DOHH2 (cell line): Measurements from ENCODE around the gene S100Z.
"Not testable (repeated sequence)": the region's sequence is repeated elsewhere in the genome, so short reads cannot be mapped to it uniquely, and the experiment has no call there.

ENCODE experiments used
- H3F3A ChIP-seq: fragments of 200-600 bp; sonication (generic), shearing (Covaris generic); 2 replicates; pipeline ENCODE4 v1.6.0; 2016; ENCODE audit warnings: antibody characterized with exemption, mild to moderate bottlenecking; ENCODE audit not compliant: control insufficient read depth, insufficient read depth
- H3K27ac ChIP-seq: fragments of 200-600 bp; sonication (generic); 2 replicates; pipeline ENCODE4 v1.5.1; 2014; ENCODE audit warnings: low read depth, mild to moderate bottlenecking, low read length, moderate library complexity
- H3K27me3 ChIP-seq: fragments of 200-600 bp; sonication (generic); 2 replicates; pipeline ENCODE4 v1.6.1; 2014; ENCODE audit warnings: mild to moderate bottlenecking, low read length, mixed read lengths; ENCODE audit not compliant: control insufficient read depth
- H3K36me3 ChIP-seq: fragments of 200-600 bp; sonication (generic); 2 replicates; pipeline ENCODE4 v1.6.1; 2014; ENCODE audit warnings: mild to moderate bottlenecking, low read length, moderate library complexity, mixed read lengths; ENCODE audit not compliant: control insufficient read depth
- H3K4me1 ChIP-seq: fragments of 200-600 bp; sonication (generic); 2 replicates; pipeline ENCODE4 v1.6.1; 2014; ENCODE audit warnings: mild to moderate bottlenecking, low read length, mixed read lengths; ENCODE audit not compliant: control insufficient read depth
- H3K4me2 ChIP-seq: fragments of 200-600 bp; sonication (generic); 2 replicates; pipeline ENCODE4 v1.6.0; 2014; ENCODE audit warnings: mild to moderate bottlenecking, low read length, moderate library complexity
- H3K4me3 ChIP-seq: fragments of 200-600 bp; sonication (generic); 2 replicates; pipeline ENCODE4 v1.5.1; 2014; ENCODE audit warnings: mild to moderate bottlenecking, low read length, mixed read lengths
- H3K79me2 ChIP-seq: fragments of 200-600 bp; sonication (generic); 2 replicates; pipeline ENCODE4 v1.6.1; 2014; ENCODE audit warnings: mild to moderate bottlenecking, low read length, mixed read lengths; ENCODE audit not compliant: control insufficient read depth
- H3K9me2 ChIP-seq: fragments of 200-600 bp; sonication (generic); replicated peaks from 2 replicates; pipeline ENCODE4 v1.6.1; 2014; ENCODE audit warnings: mild to moderate bottlenecking, low read length, mixed read lengths; ENCODE audit not compliant: control insufficient read depth
- H3K9me3 ChIP-seq: fragments of 200-600 bp; sonication (generic); 2 replicates; pipeline ENCODE4 v1.6.1; 2014; ENCODE audit warnings: antibody characterized with exemption, low read length, mixed read lengths; ENCODE audit not compliant: control insufficient read depth, insufficient read depth
- H4K20me1 ChIP-seq: fragments of 200-600 bp; sonication (generic); 2 replicates; pipeline ENCODE4 v1.6.0; 2014; ENCODE audit warnings: low read depth, mild to moderate bottlenecking, antibody characterized with exemption, low read length, moderate library complexity; ENCODE audit not compliant: control insufficient read depth, insufficient read depth
- EZH2phosphoT487 ChIP-seq: fragments of 200-600 bp; sonication (generic); IDR thresholded peaks from 2 replicates; pipeline ENCODE4 v1.6.1; 2017; ENCODE audit warnings: borderline replicate concordance, mild to moderate bottlenecking, antibody characterized with exemption, low read length, moderate library complexity, mixed read lengths
- TF ChIP-seq, protein P1 (sequence below): fragments of 200-600 bp; sonication (generic); IDR thresholded peaks from one replicate; pipeline ENCODE4 v1.5.1; 2014; ENCODE audit warnings: antibody characterized with exemption, mild to moderate bottlenecking, low read depth, low read length; ENCODE audit not compliant: poor library complexity, severe bottlenecking

S100Z gene

DNA sequence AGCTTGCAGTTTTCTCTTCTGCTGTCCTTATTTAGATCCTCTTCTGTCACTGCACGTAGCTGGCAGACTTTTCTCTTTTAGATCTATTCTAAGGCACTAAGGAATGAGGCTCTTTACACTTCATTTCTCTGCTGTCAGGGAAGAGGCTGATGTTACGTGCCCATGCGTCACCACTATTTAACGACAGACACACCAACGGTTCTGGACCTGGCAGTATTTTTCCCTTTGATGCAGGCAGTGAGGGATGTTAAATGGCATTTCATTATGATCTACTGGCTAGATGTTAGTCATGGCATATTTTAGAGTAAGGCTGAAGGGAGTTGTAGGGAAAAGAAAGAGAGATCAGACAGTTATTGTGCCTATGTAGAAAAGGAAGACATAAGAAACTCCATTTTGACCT lies 94.8 kb downstream of the S100Z start:
- H3F3A ChIP-seq = no peaks in the 10 kb centered on the region
- H3K27ac ChIP-seq = no peak overlapping the region
- no peaks in the 10 kb centered on the region for H3K9me2 ChIP-seq
- no peaks in the 10 kb centered on the region for H3K4me1 ChIP-seq
- peaks cover 23% of the 10 kb centered on the region for H3K36me3 ChIP-seq
- H4K20me1 ChIP-seq = no peaks in the 10 kb centered on the region
- TF ChIP-seq, protein P1, sequence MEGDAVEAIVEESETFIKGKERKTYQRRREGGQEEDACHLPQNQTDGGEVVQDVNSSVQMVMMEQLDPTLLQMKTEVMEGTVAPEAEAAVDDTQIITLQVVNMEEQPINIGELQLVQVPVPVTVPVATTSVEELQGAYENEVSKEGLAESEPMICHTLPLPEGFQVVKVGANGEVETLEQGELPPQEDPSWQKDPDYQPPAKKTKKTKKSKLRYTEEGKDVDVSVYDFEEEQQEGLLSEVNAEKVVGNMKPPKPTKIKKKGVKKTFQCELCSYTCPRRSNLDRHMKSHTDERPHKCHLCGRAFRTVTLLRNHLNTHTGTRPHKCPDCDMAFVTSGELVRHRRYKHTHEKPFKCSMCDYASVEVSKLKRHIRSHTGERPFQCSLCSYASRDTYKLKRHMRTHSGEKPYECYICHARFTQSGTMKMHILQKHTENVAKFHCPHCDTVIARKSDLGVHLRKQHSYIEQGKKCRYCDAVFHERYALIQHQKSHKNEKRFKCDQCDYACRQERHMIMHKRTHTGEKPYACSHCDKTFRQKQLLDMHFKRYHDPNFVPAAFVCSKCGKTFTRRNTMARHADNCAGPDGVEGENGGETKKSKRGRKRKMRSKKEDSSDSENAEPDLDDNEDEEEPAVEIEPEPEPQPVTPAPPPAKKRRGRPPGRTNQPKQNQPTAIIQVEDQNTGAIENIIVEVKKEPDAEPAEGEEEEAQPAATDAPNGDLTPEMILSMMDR = no peak
- no peak for TF ChIP-seq EZH2phosphoT487
- no peaks in the 10 kb centered on the region for H3K27me3 ChIP-seq
- H3K9me3 ChIP-seq = no peaks in the 10 kb centered on the region
- peaks cover 8% of the 10 kb centered on the region; the same call in 1 of the 2 replicates for H3K79me2 ChIP-seq
- H3K4me2 ChIP-seq = no peak overlapping the region
- no peak overlapping the region for H3K4me3 ChIP-seq

GRCh38 chr5:76945238-76945637 lies 95.4 kb downstream of the S100Z start:
- peaks cover 23% of the 10 kb centered on the region for H3K36me3 ChIP-seq

GRCh38 chr5:76946090-76946489 lies 96.3 kb downstream of the S100Z start:
- Histone ChIP-seq H3K79me2 (peaks cover 10% of the 10 kb centered on the region; the same call in 1 of the 2 replicates), H3F3A (no peaks in the 10 kb centered on the region), H3K27ac (no peak overlapping the region), H3K4me1 (no peaks in the 10 kb centered on the region), H3K4me3 (no peak overlapping the region), H3K27me3 (no peaks in the 10 kb centered on the region), H3K9me3 (no peaks in the 10 kb centered on the region), H4K20me1 (no peaks in the 10 kb centered on the region), H3K9me2 (no peaks in the 10 kb centered on the region), H3K36me3 (peaks cover 20% of the 10 kb centered on the region), H3K4me2 (no peak overlapping the region)
- TF ChIP-seq, protein P1 = no peak
- TF ChIP-seq EZH2phosphoT487 = no peak

More at GRCh38 chr5:76945238-76945637, 95.4 kb downstream of the S100Z start:
- not testable (repeated sequence) for H4K20me1 ChIP-seq, H3K27me3 ChIP-seq, H3K9me2 ChIP-seq, H3K4me2 ChIP-seq, H3F3A ChIP-seq, H3K79me2 ChIP-seq, H3K9me3 ChIP-seq, H3K27ac ChIP-seq, H3K4me1 ChIP-seq, H3K4me3 ChIP-seq

DNA sequence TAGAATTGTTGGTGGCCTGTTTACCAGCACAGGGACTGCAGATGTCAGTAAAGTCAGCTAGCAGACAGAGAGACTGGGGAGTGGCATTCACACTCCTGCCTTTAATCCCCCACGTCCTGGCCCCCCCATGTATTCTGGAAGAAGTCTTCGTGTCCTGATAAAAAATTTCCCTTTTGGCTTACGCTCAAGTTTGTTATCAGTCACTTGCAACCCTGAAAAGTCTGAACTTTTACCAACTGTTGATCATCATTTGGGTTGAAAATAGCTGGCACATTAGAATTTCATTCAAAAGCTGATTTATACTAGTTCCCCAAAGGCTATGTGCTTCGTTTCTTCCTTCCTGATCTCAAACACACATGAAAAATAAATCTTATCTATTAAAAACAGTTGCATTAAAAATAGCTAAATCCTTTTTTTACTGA lies 97.3 kb downstream of the S100Z start:
- H3K27ac ChIP-seq = no peak overlapping the region
- no peak for TF ChIP-seq EZH2phosphoT487
- TF ChIP-seq, protein P1 = no peak
- H3K36me3 ChIP-seq = peaks cover 25% of the 10 kb centered on the region
- H3K9me2 ChIP-seq = no peaks in the 10 kb centered on the region
- no peaks in the 10 kb centered on the region for H4K20me1 ChIP-seq
- H3K4me2 ChIP-seq = no peak overlapping the region
- peaks cover 10% of the 10 kb centered on the region; the same call in 1 of the 2 replicates for H3K79me2 ChIP-seq
- H3K4me1 ChIP-seq = no peaks in the 10 kb centered on the region
- H3K27me3 ChIP-seq = no peaks in the 10 kb centered on the region
- no peak overlapping the region for H3K4me3 ChIP-seq
- H3K9me3 ChIP-seq = no peaks in the 10 kb centered on the region
- H3F3A ChIP-seq = no peaks in the 10 kb centered on the region
